ENCODE results near the gene SLC66A1. TPM values are rescaled to one million over a fixed set of nuclear protein-coding genes. Genes with fewer than 3 reads are reported as not detected.

SLC66A1 gene
- total RNA-seq, 4 donors from 2014 or later = 6.8 to 14.3 (median 10.3) TPM

DNA sequence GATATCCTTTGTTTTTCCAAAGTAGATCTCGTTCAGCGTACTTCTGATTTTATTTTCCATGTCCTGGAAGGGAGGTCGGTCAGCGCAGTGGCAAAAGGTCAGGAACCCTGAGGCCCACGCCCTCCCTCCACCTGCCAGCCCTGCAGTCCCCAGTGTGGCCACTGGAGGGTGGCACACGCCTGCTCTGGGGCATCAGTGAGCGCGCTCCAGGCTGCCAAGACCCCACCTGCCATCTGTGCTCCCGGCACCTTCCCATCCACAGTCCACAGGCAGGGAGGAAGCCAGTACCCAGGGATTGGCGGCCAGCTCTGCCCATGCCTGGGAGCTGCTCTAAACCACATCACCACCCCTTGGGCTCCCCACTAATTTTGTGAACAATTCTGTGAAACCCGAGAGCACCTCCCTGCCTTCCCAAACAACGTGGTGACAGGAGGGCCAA lies 32.3 kb downstream of the SLC66A1 start:
- peak overlapping the region in 3 of 4 donors; percentile 45 to 49 (median 49) for H3K27ac ChIP-seq
- H3K36me3 ChIP-seq = peaks cover 17 to 77% (median 27%) of the 10 kb centered on the region in 3 donors
- no peak for DNase-seq
- TF ChIP-seq POLR2A (IDR thresholded peaks at IDR 0.05) = no peak
- TF ChIP-seq, protein P1, sequence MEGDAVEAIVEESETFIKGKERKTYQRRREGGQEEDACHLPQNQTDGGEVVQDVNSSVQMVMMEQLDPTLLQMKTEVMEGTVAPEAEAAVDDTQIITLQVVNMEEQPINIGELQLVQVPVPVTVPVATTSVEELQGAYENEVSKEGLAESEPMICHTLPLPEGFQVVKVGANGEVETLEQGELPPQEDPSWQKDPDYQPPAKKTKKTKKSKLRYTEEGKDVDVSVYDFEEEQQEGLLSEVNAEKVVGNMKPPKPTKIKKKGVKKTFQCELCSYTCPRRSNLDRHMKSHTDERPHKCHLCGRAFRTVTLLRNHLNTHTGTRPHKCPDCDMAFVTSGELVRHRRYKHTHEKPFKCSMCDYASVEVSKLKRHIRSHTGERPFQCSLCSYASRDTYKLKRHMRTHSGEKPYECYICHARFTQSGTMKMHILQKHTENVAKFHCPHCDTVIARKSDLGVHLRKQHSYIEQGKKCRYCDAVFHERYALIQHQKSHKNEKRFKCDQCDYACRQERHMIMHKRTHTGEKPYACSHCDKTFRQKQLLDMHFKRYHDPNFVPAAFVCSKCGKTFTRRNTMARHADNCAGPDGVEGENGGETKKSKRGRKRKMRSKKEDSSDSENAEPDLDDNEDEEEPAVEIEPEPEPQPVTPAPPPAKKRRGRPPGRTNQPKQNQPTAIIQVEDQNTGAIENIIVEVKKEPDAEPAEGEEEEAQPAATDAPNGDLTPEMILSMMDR (IDR thresholded peaks at IDR 0.05) = peak; percentile 86 to 98 (median 95)
- intact Hi-C loops (cut with DNase I) = loop anchor here (5.0 kb wide), 1 partner anchor 313 kb away; no protein-coding TSS in a partner anchor
- 27 to 55% methylated on average over 6 to 10 of the region's 12 CpGs for WGBS, 2 donors
- H3K27me3 ChIP-seq = no peaks in the 10 kb centered on the region
- H3K4me1 ChIP-seq = peaks cover 9 to 75% (median 25%) of the 10 kb centered on the region in 3 donors
- H3K4me3 ChIP-seq = no peak overlapping the region
- no peaks in the 10 kb centered on the region for H3K9me3 ChIP-seq

DNA sequence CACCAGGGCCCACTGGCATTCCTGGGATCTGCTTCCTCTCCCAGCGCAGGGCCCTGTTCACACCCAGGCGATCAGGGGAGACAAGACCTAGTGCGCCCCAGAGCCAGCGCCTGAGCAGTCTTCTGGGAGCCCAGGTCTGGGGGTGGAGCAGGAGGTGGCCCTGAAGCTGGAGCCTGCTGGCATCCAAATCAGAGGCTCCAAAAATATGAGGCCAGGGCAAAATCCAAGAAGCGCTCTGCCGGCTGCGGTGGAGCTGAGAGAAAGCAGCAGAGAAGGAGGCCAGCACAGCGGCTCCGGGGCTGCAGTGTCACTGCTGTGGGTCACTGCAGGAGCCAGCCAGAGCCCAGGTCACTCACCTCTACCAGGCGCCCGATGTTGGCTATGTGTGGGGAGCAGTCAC lies 32.7 kb downstream of the SLC66A1 start:
- TF ChIP-seq, protein P1 (IDR thresholded peaks at IDR 0.05) = no peak
- TF ChIP-seq POLR2A (IDR thresholded peaks at IDR 0.05) = no peak
- Histone ChIP-seq H3K36me3 (peaks cover 17 to 77% (median 31%) of the 10 kb centered on the region in 3 donors), H3K9me3 (no peaks in the 10 kb centered on the region), H3K27me3 (no peaks in the 10 kb centered on the region), H3K4me3 (no peak overlapping the region), H3K4me1 (peaks cover 11 to 79% (median 28%) of the 10 kb centered on the region in 3 donors), H3K27ac (peak overlapping the region in 3 of 4 donors; percentile 45 to 49 (median 49))
- DNase-seq = no peak
- WGBS, 2 donors = 70% methylated on average over 8 of the region's 11 CpGs; no CpG with 5 or more reads in 1 of the 2 donors
- intact Hi-C loops (cut with DNase I) = loop anchor here (5.0 kb wide), 1 partner anchor 312 kb away; no protein-coding TSS in a partner anchor

DNA sequence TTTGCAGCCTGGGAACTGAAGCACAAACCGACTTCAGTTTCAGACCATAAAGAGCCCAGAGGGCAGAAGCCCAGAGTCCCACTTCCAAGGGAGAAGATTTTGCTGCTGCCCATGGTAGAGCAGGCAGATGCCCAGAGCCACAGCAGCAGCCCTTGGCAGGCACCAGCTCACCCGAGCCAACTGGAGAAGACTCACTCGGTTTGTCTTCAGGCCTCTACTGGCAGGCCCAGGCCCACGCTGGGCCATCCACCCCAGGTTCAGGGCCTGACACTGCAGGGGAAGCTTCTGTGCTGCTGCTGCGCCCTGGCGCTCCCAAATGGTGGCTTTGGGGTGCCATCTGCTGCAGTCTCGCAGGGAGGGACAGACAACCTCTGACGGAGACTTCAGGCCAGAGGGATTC lies 33.3 kb downstream of the SLC66A1 start:
- H3K36me3 ChIP-seq = peaks cover 17 to 77% (median 31%) of the 10 kb centered on the region in 3 donors
- peak overlapping the region in 3 of 4 donors; percentile 26 to 49 (median 45) for H3K27ac ChIP-seq
- no peak for DNase-seq
- peaks cover 11 to 85% (median 32%) of the 10 kb centered on the region in 3 donors for H3K4me1 ChIP-seq
- 40 to 47% methylated on average over 1 to 3 of the region's 8 CpGs for WGBS, 2 donors
- no peak overlapping the region for H3K4me3 ChIP-seq
- H3K27me3 ChIP-seq = no peaks in the 10 kb centered on the region
- no peaks in the 10 kb centered on the region for H3K9me3 ChIP-seq
- TF ChIP-seq, protein P1 (IDR thresholded peaks at IDR 0.05) = no peak
- TF ChIP-seq POLR2A (IDR thresholded peaks at IDR 0.05) = no peak
- intact Hi-C loops (cut with DNase I) = no loop called here

DNA sequence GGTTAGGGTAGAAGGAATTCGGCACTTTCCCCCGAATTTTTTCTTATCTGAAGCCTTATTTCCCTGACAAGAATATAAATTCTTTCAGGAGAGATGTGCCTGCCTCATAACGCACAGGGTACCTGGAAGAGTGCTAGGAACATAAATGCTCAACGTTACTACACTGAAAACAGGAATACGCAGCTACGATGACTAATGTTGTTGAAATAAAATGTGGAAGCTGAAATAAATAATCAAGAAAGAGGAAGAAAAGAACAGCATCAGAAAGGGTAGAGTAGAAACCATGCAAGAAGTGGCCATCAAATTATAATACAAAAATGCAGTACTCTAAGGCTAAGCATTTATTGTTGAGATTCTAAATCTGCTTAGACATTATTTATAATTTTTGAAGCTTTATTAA lies 33.9 kb downstream of the SLC66A1 start:
- Histone ChIP-seq H3K27ac (peak overlapping the region in 3 of 4 donors; percentile 26 to 49 (median 45)), H3K4me3 (no peak overlapping the region), H3K36me3 (peaks cover 17 to 77% (median 27%) of the 10 kb centered on the region in 3 donors), H3K4me1 (peaks cover 11 to 90% (median 32%) of the 10 kb centered on the region in 3 donors), H3K9me3 (no peaks in the 10 kb centered on the region), H3K27me3 (no peaks in the 10 kb centered on the region)
- intact Hi-C loops (cut with DNase I) = no loop called here
- TF ChIP-seq, protein P1 (IDR thresholded peaks at IDR 0.05) = no peak
- no peak for TF ChIP-seq POLR2A (IDR thresholded peaks at IDR 0.05)
- DNase-seq = no peak
- 66 to 74% methylated on average over 6 of the region's 6 CpGs for WGBS, 2 donors

DNA sequence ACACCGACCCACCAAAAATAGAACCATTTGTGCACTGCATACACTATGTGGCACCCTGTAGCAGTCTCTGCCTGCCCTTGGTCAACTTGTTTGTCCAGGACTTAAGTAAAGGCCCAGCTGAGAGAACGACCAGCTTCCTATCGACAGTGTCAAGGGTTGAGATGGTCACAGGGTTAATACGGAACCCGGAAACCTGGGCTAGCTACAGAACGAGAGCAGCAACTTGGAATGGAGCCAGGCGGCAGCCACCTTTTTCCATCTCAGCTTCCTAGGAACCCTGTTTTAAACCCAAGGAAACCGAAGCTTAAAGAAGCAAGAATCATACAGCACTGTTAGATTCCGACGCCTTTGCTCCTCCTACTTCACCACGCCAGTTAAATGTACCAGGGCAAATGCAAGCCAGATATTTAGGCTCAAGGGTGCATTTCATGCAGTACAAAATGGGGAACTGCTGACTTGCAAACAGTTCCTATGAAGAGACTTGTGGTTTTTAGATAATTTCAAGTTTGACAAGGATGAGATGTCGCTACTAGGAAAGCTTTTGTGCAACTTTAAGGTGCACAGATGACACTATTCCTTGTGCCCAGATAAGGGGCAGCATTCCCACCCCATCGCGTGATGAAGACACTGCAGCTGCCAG lies 35.5 kb downstream of the SLC66A1 start:
- intact Hi-C loops (cut with DNase I) = no loop called here
- no peaks in the 10 kb centered on the region for H3K9me3 ChIP-seq
- H3K27me3 ChIP-seq = no peaks in the 10 kb centered on the region
- H3K27ac ChIP-seq = peak overlapping the region in 3 of 4 donors; percentile 15 to 71 (median 71)
- H3K36me3 ChIP-seq = peaks cover 12 to 80% (median 17%) of the 10 kb centered on the region in 3 donors
- WGBS, 2 donors = 59 to 67% methylated on average over 12 to 13 of the region's 14 CpGs
- no peak overlapping the region for H3K4me3 ChIP-seq
- peaks cover 15 to 90% (median 36%) of the 10 kb centered on the region in 3 donors for H3K4me1 ChIP-seq
- no peak for TF ChIP-seq POLR2A (IDR thresholded peaks at IDR 0.05)
- TF ChIP-seq, protein P1 (IDR thresholded peaks at IDR 0.05) = no peak
- DNase-seq = no peak
